HG03342 (cell line): ENCODE measurements around the gene LYPD6B.

Experiments
- ATAC-seq: cut with Tn5 transposase; IDR thresholded peaks from one replicate; pipeline ENCODE4 v1.9.1; 2021; ENCODE audit warnings: mild to moderate bottlenecking, moderate library complexity; ENCODE audit not compliant: unreplicated experiment

LYPD6B gene

GRCh38 chr2:149070681-149071320, 32.3 kb downstream of the LYPD6B start:
- no peak for ATAC-seq

GRCh38 chr2:149075105-149075504, 36.6 kb downstream of the LYPD6B start:
- no peak for ATAC-seq

- ATAC-seq, result no peak
Measured at GRCh38 chr2:149075853-149076252, 37.4 kb downstream of the LYPD6B start.

- ATAC-seq, result no peak
Measured at GRCh38 chr2:149076863-149077412, 38.4 kb downstream of the LYPD6B start.

GRCh38 chr2:149077861-149078260, 39.4 kb downstream of the LYPD6B start:
- no peak for ATAC-seq

GRCh38 chr2:149080099-149080498, 41.6 kb downstream of the LYPD6B start:
- no peak for ATAC-seq

- ATAC-seq, result no peak
Measured at GRCh38 chr2:149080971-149081370, 42.5 kb downstream of the LYPD6B start.

DNA sequence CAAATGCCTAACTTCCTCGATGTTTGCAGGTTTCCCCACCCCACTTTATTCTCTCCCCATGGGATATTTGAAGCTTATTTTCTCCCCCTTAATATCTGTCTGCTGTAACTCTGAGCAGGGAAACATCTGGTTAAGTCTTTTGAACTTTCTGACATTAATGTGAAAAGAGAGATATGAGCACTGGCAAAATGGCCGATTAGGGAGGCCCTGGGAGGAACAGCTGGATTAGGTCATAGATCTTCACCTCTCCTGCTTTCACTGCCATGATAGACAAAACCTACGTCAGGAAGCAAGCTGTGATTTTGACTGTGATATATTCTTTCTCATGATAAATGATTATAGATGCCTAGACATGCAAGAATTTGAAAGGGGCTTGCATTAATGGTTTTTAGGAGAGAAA, 43.6 kb downstream of the LYPD6B start:
- ATAC-seq, result no peak

DNA sequence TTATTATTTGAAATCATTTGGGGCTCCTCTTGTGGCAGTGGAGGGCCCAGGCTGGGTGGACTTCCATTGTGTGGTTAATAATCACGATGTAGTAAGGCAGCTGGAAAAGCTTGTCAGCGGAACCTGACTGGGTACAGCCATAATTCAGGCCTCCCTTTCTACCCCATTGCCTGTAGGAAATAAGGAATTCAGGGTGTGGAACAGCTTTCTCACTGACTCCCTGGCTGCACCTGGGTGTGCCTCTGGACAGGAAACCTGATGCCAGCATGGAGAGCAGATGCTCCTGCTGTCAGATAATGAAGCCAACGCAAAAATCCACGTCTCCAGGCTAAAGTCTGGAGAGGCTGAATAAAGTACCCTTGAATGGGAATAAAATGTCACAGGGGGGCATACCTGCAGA, 44.2 kb downstream of the LYPD6B start:
- no peak for ATAC-seq

DNA sequence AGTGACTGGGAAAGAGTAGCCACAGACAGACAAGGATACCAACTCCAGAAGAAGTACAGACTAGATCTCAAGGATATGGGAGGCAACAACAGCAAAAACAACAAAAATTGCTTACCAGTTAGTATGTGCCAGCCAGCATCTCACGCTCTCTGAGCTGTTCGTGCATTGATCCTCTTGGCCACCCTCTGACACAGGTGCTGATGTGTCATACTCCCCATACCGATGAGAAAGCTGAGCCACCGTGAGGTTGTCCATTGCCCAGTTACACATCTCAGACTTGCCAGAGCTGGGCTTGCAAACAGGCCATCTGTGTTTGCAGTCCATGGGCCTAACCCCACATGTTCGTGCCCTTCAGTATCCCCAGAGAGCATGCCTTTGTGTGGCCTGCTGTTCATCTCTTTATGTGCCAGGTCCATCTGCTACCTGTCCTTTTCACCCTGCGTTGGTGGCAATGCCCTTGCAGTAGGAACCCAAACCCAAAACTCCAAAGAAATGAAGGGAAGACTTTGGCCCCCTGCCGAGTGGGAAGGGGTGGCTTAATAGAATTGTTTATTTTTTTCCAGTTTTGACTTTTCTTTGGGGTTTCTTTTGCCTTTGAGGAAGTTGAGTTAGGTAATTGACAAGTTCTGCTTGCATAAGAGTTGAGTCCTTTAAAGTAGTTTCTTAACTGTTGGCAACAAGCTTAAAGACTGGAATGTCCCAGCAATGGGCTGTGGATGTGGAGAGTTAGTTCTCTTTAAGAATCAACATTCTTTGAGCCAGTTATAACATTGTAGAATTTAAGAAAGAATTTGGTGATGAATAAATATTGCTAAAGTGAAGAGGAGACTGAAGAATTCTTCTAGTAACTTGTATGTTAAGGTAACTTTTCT, 46.7 kb downstream of the LYPD6B start:
- no peak for ATAC-seq

DNA sequence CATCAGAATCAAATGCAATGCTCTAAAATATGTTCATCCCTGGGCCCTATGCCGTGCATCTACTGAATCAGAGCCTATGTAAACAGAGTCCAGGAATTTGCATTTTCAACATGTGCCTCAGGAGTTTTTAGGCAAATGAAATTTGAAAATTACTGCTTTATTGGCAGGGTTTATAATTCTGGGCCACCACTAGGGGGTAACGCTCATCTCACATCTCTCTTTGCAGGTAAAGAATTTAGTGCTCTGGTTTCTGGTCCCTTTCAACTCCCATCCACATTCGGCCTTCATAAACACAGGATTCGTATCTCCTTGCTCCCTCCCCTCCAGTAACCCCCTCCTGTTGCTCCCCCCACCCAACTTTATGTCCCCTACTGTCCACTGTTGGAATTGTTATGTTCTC, 49.3 kb downstream of the LYPD6B start:
- peak; percentile 62 for ATAC-seq

- no peak for ATAC-seq
Measured at GRCh38 chr2:149089068-149089467, 50.6 kb downstream of the LYPD6B start.

GRCh38 chr2:149090706-149091105, 52.2 kb downstream of the LYPD6B start:
- ATAC-seq, result no peak

DNA sequence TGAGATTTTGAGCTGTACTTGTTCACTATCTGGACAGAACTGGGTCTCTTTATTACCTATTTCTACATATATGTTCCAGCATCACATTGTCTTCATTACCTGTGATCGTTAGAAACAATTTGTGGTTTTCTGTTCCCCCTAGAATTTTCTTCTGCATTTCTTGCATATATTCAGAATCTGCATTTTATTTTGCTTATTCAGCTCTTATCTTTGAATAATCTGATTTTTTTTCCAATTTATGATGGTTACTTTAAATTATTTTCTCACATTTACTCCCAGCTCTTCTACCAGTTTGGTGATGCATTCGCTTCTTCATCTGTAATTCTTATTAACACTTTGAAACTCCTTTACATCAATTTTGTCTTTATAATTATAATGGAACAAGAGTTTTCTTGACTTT, 55.1 kb downstream of the LYPD6B start:
- no peak for ATAC-seq

GRCh38 chr2:149094217-149095015, 55.9 kb downstream of the LYPD6B start:
- no peak for ATAC-seq

- no peak for ATAC-seq
Measured at GRCh38 chr2:149098701-149099100, 60.2 kb downstream of the LYPD6B start.

GRCh38 chr2:149099298-149099697, 60.8 kb downstream of the LYPD6B start:
- no peak for ATAC-seq

GRCh38 chr2:149100739-149101699, 62.5 kb downstream of the LYPD6B start:
- ATAC-seq, result no peak

DNA sequence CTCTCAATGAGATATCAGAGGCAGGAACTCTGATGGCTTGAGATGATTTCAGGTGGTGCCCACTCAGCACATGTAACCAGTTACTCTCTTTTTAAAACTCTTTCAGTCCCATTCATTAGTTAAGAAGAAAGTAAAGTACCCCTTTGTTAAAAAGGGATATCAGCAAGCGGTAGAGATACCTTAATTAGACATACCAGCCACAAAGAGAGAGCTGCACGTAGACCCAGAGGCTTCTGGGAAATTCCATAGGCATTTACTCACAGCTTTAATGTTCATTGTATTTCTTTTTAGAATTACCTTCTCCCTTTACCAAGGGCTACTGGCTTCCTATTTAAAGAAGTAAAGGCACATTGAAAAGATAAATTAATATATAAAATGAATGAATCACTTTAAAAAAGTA, 63.3 kb downstream of the LYPD6B start:
- ATAC-seq, result no peak

DNA sequence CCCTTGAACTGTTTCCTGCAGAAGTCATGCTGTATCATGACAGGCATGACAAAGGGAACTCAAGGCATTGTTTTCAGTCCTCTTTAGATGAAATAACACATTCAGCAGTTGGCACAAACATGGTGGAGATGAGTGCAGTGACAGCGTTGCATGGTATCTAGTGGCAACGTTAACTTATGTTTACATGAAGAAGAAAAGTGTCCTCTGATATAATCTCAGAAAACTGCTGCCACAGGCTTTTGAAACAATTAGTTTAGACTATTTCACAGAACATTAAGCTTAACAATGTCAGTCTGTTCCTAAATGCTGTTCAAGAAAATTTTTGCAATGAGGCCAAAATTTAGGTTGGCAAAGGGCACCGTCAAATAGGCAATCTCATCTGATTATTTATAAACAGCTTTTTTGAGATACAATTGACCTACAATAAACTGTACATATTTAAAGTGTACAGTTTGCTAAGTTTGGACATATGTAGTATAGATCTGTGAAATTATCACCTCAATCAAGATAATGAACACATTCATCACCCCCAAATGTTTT, 64.7 kb downstream of the LYPD6B start:
- ATAC-seq, result no peak
